ENCODE results near the gene SYPL2.
A peak's percentile ranks its signal among the peaks of the same experiment; 100 is the strongest.
"Not testable (repeated sequence)": the region's sequence is repeated elsewhere in the genome, so short reads cannot be mapped to it uniquely, and the experiment has no call there.

The SYPL2 gene

GRCh38 chr1:109472779-109473178, 6.4 kb downstream of the SYPL2 start:
- DNase-seq, result no peak

- DNase-seq, result not testable (repeated sequence)
Observed at GRCh38 chr1:109473284-109474057, 7.1 kb downstream of the SYPL2 start.

- no peak for DNase-seq
Observed at GRCh38 chr1:109474697-109475096, 8.4 kb downstream of the SYPL2 start.

- DNase-seq, result no peak
Observed at GRCh38 chr1:109475261-109475660, 8.9 kb downstream of the SYPL2 start.

GRCh38 chr1:109476825-109477224, 10.5 kb downstream of the SYPL2 start:
- no peak for DNase-seq

GRCh38 chr1:109477821-109478220, 11.5 kb downstream of the SYPL2 start:
- DNase-seq, result no peak

- peak; percentile 24 for DNase-seq
Observed at GRCh38 chr1:109478806-109479205, 12.5 kb downstream of the SYPL2 start.

- DNase-seq, result no peak
Observed at GRCh38 chr1:109479311-109479710, 13.0 kb downstream of the SYPL2 start.

- DNase-seq, result no peak
Observed at GRCh38 chr1:109479901-109480300, 13.6 kb downstream of the SYPL2 start.

- DNase-seq, result no peak
Observed at GRCh38 chr1:109481646-109482045, 15.3 kb downstream of the SYPL2 start.

GRCh38 chr1:109482242-109482641, 15.9 kb downstream of the SYPL2 start:
- no peak for DNase-seq

- DNase-seq, result peak; percentile 43
Observed at GRCh38 chr1:109482791-109483671, 16.7 kb downstream of the SYPL2 start.

- DNase-seq, result peak; percentile 91
Observed at GRCh38 chr1:109483672-109484518, 17.5 kb downstream of the SYPL2 start, which contains the start of gene ATXN7L2. Gene ATXN7L2, plus strand, starts transcription at chr1:109483905. Its CDS starts 49 bp downstream, at chr1:109483954.

GRCh38 chr1:109484519-109484975, 18.2 kb downstream of the SYPL2 start:
- no peak for DNase-seq

- no peak for DNase-seq
Observed at GRCh38 chr1:109485001-109485400, 18.7 kb downstream of the SYPL2 start.

- DNase-seq, result no peak
Observed at GRCh38 chr1:109487261-109487660, 20.9 kb downstream of the SYPL2 start.

GRCh38 chr1:109488201-109488600, 21.9 kb downstream of the SYPL2 start:
- no peak for DNase-seq

- DNase-seq, result no peak
Observed at GRCh38 chr1:109488696-109489095, 22.4 kb downstream of the SYPL2 start.

GRCh38 chr1:109490029-109490933, 23.9 kb downstream of the SYPL2 start:
- DNase-seq, result peak; percentile 78

GRCh38 chr1:109490934-109491302, 24.6 kb downstream of the SYPL2 start:
- no peak for DNase-seq

GRCh38 chr1:109491372-109491771, 25.0 kb downstream of the SYPL2 start:
- DNase-seq, result no peak

GRCh38 chr1:109492779-109493178, 26.4 kb downstream of the SYPL2 start:
- no peak for DNase-seq
